ENCODE results near the gene PRRT1.
A peak's percentile ranks its signal among the peaks of the same experiment; 100 is the strongest.
"Not testable (repeated sequence)": the region's sequence is repeated elsewhere in the genome, so short reads cannot be mapped to it uniquely, and the experiment has no call there.

PRRT1 gene

GRCh38 chr6:32151863-32152768, at the start of gene PRRT1:
Gene PRRT1, minus strand, starts transcription at chr6:32151939. Its CDS starts 112 bp downstream, at chr6:32151827.
- no peak for DNase-seq

- no peak for DNase-seq
Observed at GRCh38 chr6:32200711-32201475, 49.2 kb upstream of the PRRT1 start.

GRCh38 chr6:32198866-32199265, 47.1 kb upstream of the PRRT1 start:
- no peak for DNase-seq

GRCh38 chr6:32198345-32198696, 46.6 kb upstream of the PRRT1 start:
- no peak for DNase-seq

GRCh38 chr6:32196682-32197616, 45.2 kb upstream of the PRRT1 start:
- DNase-seq, result no peak

- DNase-seq, result peak; percentile 48
Observed at GRCh38 chr6:32195902-32196681, 44.4 kb upstream of the PRRT1 start.

GRCh38 chr6:32195652-32195901, 43.8 kb upstream of the PRRT1 start:
- peak; percentile 98 for DNase-seq

- no peak for DNase-seq
Observed at GRCh38 chr6:32194825-32195651, 43.3 kb upstream of the PRRT1 start.

- DNase-seq, result no peak
Observed at GRCh38 chr6:32194388-32194787, 42.6 kb upstream of the PRRT1 start.

- not testable (repeated sequence) for DNase-seq
Observed at GRCh38 chr6:32193096-32193495, 41.4 kb upstream of the PRRT1 start.

GRCh38 chr6:32192608-32193039, 40.9 kb upstream of the PRRT1 start, which contains the start of gene GPSM3:
Gene GPSM3, minus strand, starts transcription at chr6:32192643. Its CDS starts 130 bp downstream, at chr6:32192513.
- DNase-seq, result peak; percentile 36

GRCh38 chr6:32191696-32192607, 40.2 kb upstream of the PRRT1 start:
- DNase-seq, result no peak

- DNase-seq, result no peak
Observed at GRCh38 chr6:32190911-32191677, 39.4 kb upstream of the PRRT1 start.

- peak; percentile 44 for DNase-seq
Observed at GRCh38 chr6:32190054-32190851, 38.5 kb upstream of the PRRT1 start, which contains the start of gene PBX2. Gene PBX2, minus strand, starts transcription at chr6:32190202. Its CDS starts 287 bp downstream, at chr6:32189915.

GRCh38 chr6:32189742-32190053, 38.0 kb upstream of the PRRT1 start:
- DNase-seq, result no peak

GRCh38 chr6:32189069-32189741, 37.5 kb upstream of the PRRT1 start:
- no peak for DNase-seq

GRCh38 chr6:32188381-32189068, 36.8 kb upstream of the PRRT1 start:
- no peak for DNase-seq

All from KG1 (cell line).